ENCODE measurements around the gene SRD5A1.

DNA sequence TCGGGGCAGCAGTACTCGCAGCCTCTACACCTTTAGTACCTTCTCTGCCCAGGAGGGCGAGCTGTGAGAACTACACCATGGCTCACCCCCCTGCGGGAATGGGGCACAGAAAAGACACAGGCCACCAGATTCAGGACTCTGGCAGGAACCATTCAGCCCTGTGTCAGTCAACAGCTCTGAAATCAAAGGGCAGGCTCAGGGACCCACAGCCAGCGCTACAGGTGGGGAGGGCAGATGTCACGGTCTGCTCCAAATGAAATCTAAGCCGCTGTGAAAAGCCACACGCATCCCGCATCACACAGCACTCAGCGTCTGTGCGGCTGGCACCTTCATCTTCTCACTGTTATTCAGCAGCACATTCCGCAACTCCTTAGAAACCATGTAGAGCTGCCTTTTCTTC is 28.3 kb upstream of the SRD5A1 start:
- TF ChIP-seq, protein P1, sequence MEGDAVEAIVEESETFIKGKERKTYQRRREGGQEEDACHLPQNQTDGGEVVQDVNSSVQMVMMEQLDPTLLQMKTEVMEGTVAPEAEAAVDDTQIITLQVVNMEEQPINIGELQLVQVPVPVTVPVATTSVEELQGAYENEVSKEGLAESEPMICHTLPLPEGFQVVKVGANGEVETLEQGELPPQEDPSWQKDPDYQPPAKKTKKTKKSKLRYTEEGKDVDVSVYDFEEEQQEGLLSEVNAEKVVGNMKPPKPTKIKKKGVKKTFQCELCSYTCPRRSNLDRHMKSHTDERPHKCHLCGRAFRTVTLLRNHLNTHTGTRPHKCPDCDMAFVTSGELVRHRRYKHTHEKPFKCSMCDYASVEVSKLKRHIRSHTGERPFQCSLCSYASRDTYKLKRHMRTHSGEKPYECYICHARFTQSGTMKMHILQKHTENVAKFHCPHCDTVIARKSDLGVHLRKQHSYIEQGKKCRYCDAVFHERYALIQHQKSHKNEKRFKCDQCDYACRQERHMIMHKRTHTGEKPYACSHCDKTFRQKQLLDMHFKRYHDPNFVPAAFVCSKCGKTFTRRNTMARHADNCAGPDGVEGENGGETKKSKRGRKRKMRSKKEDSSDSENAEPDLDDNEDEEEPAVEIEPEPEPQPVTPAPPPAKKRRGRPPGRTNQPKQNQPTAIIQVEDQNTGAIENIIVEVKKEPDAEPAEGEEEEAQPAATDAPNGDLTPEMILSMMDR (IDR thresholded peaks at IDR 0.05), result no peak
- TF ChIP-seq POLR2A (IDR thresholded peaks at IDR 0.05), result no peak

All from uterus (tissue), 2 donors.